Keratinocyte (primary cell): Measurements from ENCODE around the gene DAPK1. TPM values are rescaled to one million over a fixed set of nuclear protein-coding genes. Genes with fewer than 3 reads are reported as not detected.

Experiments
- DNase-seq: peaks from one replicate; pipeline ENCODE4 v3.0.0-alpha.2; 2011; ENCODE audit warnings: low read depth, missing footprints, low spot score
- FAIRE-seq: peaks from 2 replicates; lab custom pipeline; 2011; peaks lifted over from hg19 to GRCh38; lab: Jason Lieb, UNC
- H2AFZ ChIP-seq: 2 replicates; pipeline ENCODE4 v1.6.0; 2012; ENCODE audit warnings: low read length, control low read depth, inconsistent platforms; ENCODE audit not compliant: control insufficient read depth
- H3K27ac ChIP-seq: 2 replicates; pipeline ENCODE4 v1.5.1; 2011; ENCODE audit warnings: low read length; ENCODE audit not compliant: control insufficient read depth, insufficient read depth
- H3K27me3 ChIP-seq: 3 replicates; pipeline ENCODE4 v1.6.0; 2011; ENCODE audit warnings: low read length; ENCODE audit not compliant: control insufficient read depth, insufficient read depth; ENCODE audit errors: extremely low read depth
- H3K36me3 ChIP-seq, 2 experiments: 2 replicates in 1 of 2; 3 replicates in 1 of 2; pipeline ENCODE4 v1.5.1; 2011; ENCODE audit warnings: low read length in 2 of 2, mild to moderate bottlenecking in 1 of 2; ENCODE audit not compliant: control insufficient read depth in 2 of 2, insufficient read depth in 2 of 2; ENCODE audit errors: extremely low read depth in 1 of 2
- H3K4me1 ChIP-seq: 3 replicates; pipeline ENCODE4 v1.5.1; 2011; ENCODE audit warnings: low read length; ENCODE audit not compliant: control insufficient read depth, insufficient read depth; ENCODE audit errors: extremely low read depth
- H3K4me2 ChIP-seq: 3 replicates; pipeline ENCODE4 v1.6.0; 2011; ENCODE audit warnings: low read depth, low read length; ENCODE audit not compliant: control insufficient read depth, insufficient read depth; ENCODE audit errors: extremely low read depth
- H3K4me3 ChIP-seq, 3 experiments: fragments of 200-600 bp in 1 of 3; sonication (generic) in 1 of 3; 2 replicates in 2 of 3; 3 replicates in 1 of 3; pipeline ENCODE4 v1.5.1; 2011 to 2016; ENCODE audit warnings: low read length in 3 of 3, mild to moderate bottlenecking in 3 of 3, control low read depth in 2 of 3, inconsistent platforms in 1 of 3, low read depth in 1 of 3, mixed read lengths in 1 of 3, mixed run types in 1 of 3, moderate library complexity in 1 of 3; ENCODE audit not compliant: control insufficient read depth in 2 of 3, insufficient read depth in 2 of 3; ENCODE audit errors: extremely low read depth in 1 of 3
- H3K79me2 ChIP-seq: 2 replicates; pipeline ENCODE4 v1.6.0; 2012; ENCODE audit warnings: low read length; ENCODE audit not compliant: control insufficient read depth, insufficient read depth
- H3K9ac ChIP-seq: 3 replicates; pipeline ENCODE4 v1.6.0; 2011; ENCODE audit warnings: low read length; ENCODE audit not compliant: control insufficient read depth, insufficient read depth; ENCODE audit errors: extremely low read depth
- H3K9me1 ChIP-seq: 3 replicates; pipeline ENCODE4 v1.6.0; 2011; ENCODE audit warnings: low read length; ENCODE audit not compliant: control insufficient read depth, insufficient read depth; ENCODE audit errors: extremely low read depth
- H3K9me3 ChIP-seq: 2 replicates; pipeline ENCODE4 v1.5.1; 2012; ENCODE audit warnings: low read depth, low read length; ENCODE audit not compliant: control insufficient read depth
- H4K20me1 ChIP-seq: 3 replicates; pipeline ENCODE4 v1.6.0; 2011; ENCODE audit warnings: low read length; ENCODE audit not compliant: control insufficient read depth, insufficient read depth; ENCODE audit errors: extremely low read depth
- CTCF ChIP-seq, 3 experiments: IDR thresholded peaks in 1 of 3; conservative IDR thresholded peaks in 1 of 3; optimal IDR thresholded peaks in 1 of 3; 2 replicates in 2 of 3; 3 replicates in 1 of 3; pipeline versions ENCODE3 to v1.5.1; 2011; ENCODE audit warnings: low read length in 3 of 3, mild to moderate bottlenecking in 3 of 3, moderate library complexity in 2 of 3, control low read depth in 1 of 3, inconsistent platforms in 1 of 3; ENCODE audit not compliant: insufficient read depth in 2 of 3; ENCODE audit errors: extremely low read depth in 1 of 3
- EZH2 ChIP-seq: IDR thresholded peaks from one replicate; pipeline ENCODE4 v1.6.1; 2012; ENCODE audit warnings: inconsistent platforms, mild to moderate bottlenecking, low read length, moderate library complexity
- dilution Hi-C: fragments of 300-500 bp; cut with MboI; formaldehyde crosslinking; loops from one replicate; pipeline ENCODE4 v1.7.0; 2020; ENCODE audit warnings: low sequenced_read_pairs; ENCODE audit not compliant: extremely low pct_ligation_motif_present
- polyA plus RNA-seq, 5 experiments: library from polyadenylated mRNA; depleted of rRNA in 3 of 5; stranded (reverse) in 3 of 5; stranded (forward) in 1 of 5; unstranded in 1 of 5; fragments of >200 nt; gene quantifications; 1 replicate in 1 of 5; 2 replicates in 3 of 5; 3 replicates in 1 of 5; pipeline versions ENCODE4 v1.2.1 to v1.2.3, GENCODE V29; 2011 to 2012; ENCODE audit warnings: missing spikeins in 2 of 5, low read depth in 1 of 5, low replicate concordance in 1 of 5

The DAPK1 gene
- polyA plus RNA-seq, 1 donor (not counting 4 experiments of a cell fraction or from before 2014, with no cell fraction given): 2.8 TPM

- H3K9me1 ChIP-seq: no peaks in the 10 kb centered on the region
- H3K9me3 ChIP-seq: no peaks in the 10 kb centered on the region
- dilution Hi-C loops: no loop called here
- peak overlapping the region; percentile 64 for H3K4me2 ChIP-seq
- no peak overlapping the region for H3K9ac ChIP-seq
- H4K20me1 ChIP-seq: no peaks in the 10 kb centered on the region
- H3K27ac ChIP-seq: no peak overlapping the region
- H3K79me2 ChIP-seq: no peaks in the 10 kb centered on the region
- H3K36me3 ChIP-seq: no peaks in the 10 kb centered on the region
- no peak for FAIRE-seq
- H3K27me3 ChIP-seq: peaks cover 27% of the 10 kb centered on the region
- no peak for DNase-seq
- H3K4me3 ChIP-seq: peak overlapping the region; percentile 31 to 49 (median 46)
- H3K4me1 ChIP-seq: peaks cover 7% of the 10 kb centered on the region
- peak in 2 of 3 experiments; percentile 15 to 34 for TF ChIP-seq CTCF (optimal IDR thresholded peaks at IDR 0.05 in 1 of 3, IDR thresholded peaks at IDR 0.05 in 1 of 3, conservative IDR thresholded peaks at IDR 0.05 in 1 of 3; ENCODE audit: extremely low read depth in 1 of 3, insufficient read depth in 2 of 3, low read length in 3 of 3)
- peak; percentile 58 for TF ChIP-seq EZH2
- H2AFZ ChIP-seq: peak overlapping the region; percentile 43
These were observed 561 bp downstream of the DAPK1 start for GRCh38 chr9:87498046-87498810.

- H2AFZ ChIP-seq: no peak overlapping the region
- no peak for FAIRE-seq
These were observed 1.2 kb downstream of the DAPK1 start for GRCh38 chr9:87498811-87499360.

More at GRCh38 chr9:87498811-87499360, 1.2 kb downstream of the DAPK1 start:
- DNase-seq: no peak
- Histone ChIP-seq H3K9ac (no peak overlapping the region), H3K79me2 (no peaks in the 10 kb centered on the region), H3K4me2 (no peak overlapping the region), H3K27me3 (peaks cover 27% of the 10 kb centered on the region), H3K36me3 (no peaks in the 10 kb centered on the region), H3K4me3 (peak overlapping the region in 1 of 3 experiments; percentile 49), H3K4me1 (peaks cover 7% of the 10 kb centered on the region), H3K27ac (no peak overlapping the region), H3K9me3 (no peaks in the 10 kb centered on the region), H3K9me1 (no peaks in the 10 kb centered on the region), H4K20me1 (no peaks in the 10 kb centered on the region)
- TF ChIP-seq CTCF (optimal IDR thresholded peaks at IDR 0.05 in 1 of 3, IDR thresholded peaks at IDR 0.05 in 1 of 3, conservative IDR thresholded peaks at IDR 0.05 in 1 of 3; ENCODE audit: extremely low read depth in 1 of 3, insufficient read depth in 2 of 3, low read length in 3 of 3): no peak
- dilution Hi-C loops: no loop called here
